Measurements from ENCODE around the gene OR56B1. TPM values are rescaled to one million over a fixed set of nuclear protein-coding genes. Genes with fewer than 3 reads are reported as not detected.
"Not testable (repeated sequence)": the region's sequence is repeated elsewhere in the genome, so short reads cannot be mapped to it uniquely, and the experiment has no call there.

Gene OR56B1
- total RNA-seq, 3 donors from 2014 or later = not detected

DNA sequence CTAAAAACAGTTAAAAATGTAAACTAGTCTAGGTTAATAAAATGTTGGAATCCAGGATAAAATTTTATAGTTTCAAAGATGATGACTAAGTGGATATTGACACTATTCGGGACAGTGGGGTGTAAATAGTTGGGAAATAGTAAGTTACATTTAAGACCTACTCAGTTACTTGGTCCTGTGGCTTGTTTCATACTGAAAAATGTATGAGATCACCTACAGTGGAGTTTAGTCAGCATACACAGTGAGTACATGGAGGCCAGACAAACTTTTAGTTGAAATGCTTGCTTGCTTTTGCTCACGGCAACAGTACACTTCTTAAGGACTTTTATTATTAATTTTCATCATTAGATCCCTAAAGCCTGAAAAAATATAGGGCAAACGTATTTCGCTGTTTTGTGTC, 30.6 kb upstream of the OR56B1 start:
- Mint-ChIP-seq H3K9me3 (no peaks in the 10 kb centered on the region), H3K27me3 (ENCODE audit: low read depth) (no peaks in the 10 kb centered on the region), H3K4me1 (ENCODE audit: low read depth) (peaks cover 37% of the 10 kb centered on the region), H3K36me3 (ENCODE audit: insufficient read depth) (peaks cover 48% of the 10 kb centered on the region), H3K4me3 (no peak overlapping the region)
- DNase-seq (no peak), ATAC-seq (no peak)

- Mint-ChIP-seq H3K9me3 (no peaks in the 10 kb centered on the region), H3K4me1 (ENCODE audit: low read depth) (peaks cover 2% of the 10 kb centered on the region), H3K4me3 (no peak overlapping the region), H3K27me3 (ENCODE audit: low read depth) (no peaks in the 10 kb centered on the region), H3K36me3 (ENCODE audit: insufficient read depth) (peaks cover 18% of the 10 kb centered on the region)
- ATAC-seq (no peak), DNase-seq (no peak)
Measured at GRCh38 chr11:5712507-5712906, 23.7 kb upstream of the OR56B1 start.

GRCh38 chr11:5713695-5714094, 22.6 kb upstream of the OR56B1 start:
- DNase-seq = no peak
- Mint-ChIP-seq H3K4me3 (no peak overlapping the region), H3K36me3 (ENCODE audit: insufficient read depth) (peaks cover 11% of the 10 kb centered on the region), H3K9me3 (peaks cover 5% of the 10 kb centered on the region), H3K27me3 (ENCODE audit: low read depth) (no peaks in the 10 kb centered on the region), H3K4me1 (ENCODE audit: low read depth) (peaks cover 2% of the 10 kb centered on the region)
- ATAC-seq = no peak

DNA sequence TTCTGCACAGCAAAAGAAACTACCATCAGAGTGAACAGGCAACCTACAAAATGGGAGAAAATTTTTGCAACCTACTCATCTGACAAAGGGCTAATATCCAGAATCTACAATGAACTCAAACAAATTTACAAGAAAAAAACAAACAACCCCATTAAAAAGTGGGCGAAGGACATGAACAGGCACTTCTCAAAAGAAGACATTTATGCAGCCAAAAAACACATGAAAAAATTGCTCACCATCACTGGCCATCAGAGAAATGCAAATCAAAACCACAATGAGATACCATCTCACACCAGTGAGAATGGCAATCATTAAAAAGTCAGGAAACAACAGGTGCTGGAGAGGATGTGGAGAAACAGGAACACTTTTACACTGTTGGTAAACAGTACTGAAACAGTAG, 19.7 kb upstream of the OR56B1 start:
- not testable (repeated sequence) for H3K4me3 Mint-ChIP-seq; DNase-seq; H3K9me3 Mint-ChIP-seq; H3K4me1 Mint-ChIP-seq (ENCODE audit: low read depth); ATAC-seq; H3K27me3 Mint-ChIP-seq (ENCODE audit: low read depth)
- H3K36me3 Mint-ChIP-seq (ENCODE audit: insufficient read depth) = peaks cover 15% of the 10 kb centered on the region

DNA sequence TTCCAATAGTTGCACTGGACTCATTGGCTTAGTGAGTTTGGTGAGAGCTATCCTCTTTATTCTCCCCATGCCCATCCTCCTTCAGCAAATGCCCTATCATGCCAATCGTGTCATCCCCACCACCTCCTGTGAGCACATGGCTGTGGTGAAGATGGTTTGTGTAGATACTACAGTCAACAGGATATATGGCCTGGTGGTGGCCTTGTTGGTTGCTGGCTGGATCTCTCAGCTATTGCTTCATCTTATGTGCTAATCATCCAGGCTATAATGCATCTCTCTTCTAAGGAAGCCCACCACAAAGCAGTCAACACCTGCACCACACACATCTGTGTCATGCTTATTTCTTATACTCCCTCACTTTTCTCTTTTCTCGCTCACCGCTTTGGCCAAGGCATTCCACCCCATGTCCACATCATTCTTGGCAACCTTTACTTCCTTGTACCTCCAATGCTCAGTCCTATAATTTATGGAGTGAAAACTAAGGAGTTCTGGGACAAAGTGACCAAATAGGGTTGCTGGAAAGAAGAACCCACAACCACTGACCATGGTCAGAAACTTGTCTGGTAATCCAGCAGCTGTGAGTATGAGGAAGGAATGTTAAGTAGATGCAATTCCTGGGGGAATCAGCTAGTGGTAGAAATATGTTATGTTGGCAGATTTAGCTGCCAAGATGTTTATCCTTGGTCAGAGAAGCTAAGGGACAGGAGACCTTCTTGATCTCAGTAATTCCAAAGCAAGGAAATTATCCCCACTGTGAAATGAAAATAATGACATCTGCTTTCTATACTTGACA, 16.3 kb upstream of the OR56B1 start:
- ATAC-seq = no peak
- H3K27me3 Mint-ChIP-seq (ENCODE audit: low read depth) = no peaks in the 10 kb centered on the region
- H3K4me1 Mint-ChIP-seq (ENCODE audit: low read depth) = no peaks in the 10 kb centered on the region
- no peak for DNase-seq
- H3K4me3 Mint-ChIP-seq = no peak overlapping the region
- H3K9me3 Mint-ChIP-seq = peaks cover 5% of the 10 kb centered on the region
- H3K36me3 Mint-ChIP-seq (ENCODE audit: insufficient read depth) = peaks cover 9% of the 10 kb centered on the region

GRCh38 chr11:5722622-5723021, 13.6 kb upstream of the OR56B1 start:
- no peak for DNase-seq
- no peak overlapping the region for H3K4me3 Mint-ChIP-seq
- H3K36me3 Mint-ChIP-seq (ENCODE audit: insufficient read depth) = peaks cover 9% of the 10 kb centered on the region
- H3K4me1 Mint-ChIP-seq (ENCODE audit: low read depth) = no peaks in the 10 kb centered on the region
- ATAC-seq = no peak
- no peaks in the 10 kb centered on the region for H3K27me3 Mint-ChIP-seq (ENCODE audit: low read depth)
- H3K9me3 Mint-ChIP-seq = peaks cover 5% of the 10 kb centered on the region

DNA sequence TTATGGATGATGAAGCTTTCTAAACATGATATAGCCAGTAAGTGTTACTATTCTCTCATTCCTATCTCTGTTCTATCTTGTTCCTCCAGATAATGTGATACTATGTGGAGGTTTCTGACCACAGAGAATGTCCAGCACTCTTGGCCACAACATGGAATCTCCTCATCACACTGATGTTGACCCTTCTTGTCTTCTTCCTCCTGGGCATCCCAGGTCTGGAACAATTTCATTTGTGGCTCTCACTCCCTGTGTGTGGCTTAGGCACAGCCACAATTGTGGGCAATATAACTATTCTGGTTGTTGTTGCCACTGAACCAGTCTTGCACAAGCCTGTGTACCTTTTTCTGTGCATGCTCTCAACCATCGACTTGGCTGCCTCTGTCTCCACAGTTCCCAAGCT, 9.9 kb upstream of the OR56B1 start:
- DNase-seq (no peak), ATAC-seq (no peak)
- no peak overlapping the region for H3K4me3 Mint-ChIP-seq
- H3K27me3 Mint-ChIP-seq (ENCODE audit: low read depth) = no peaks in the 10 kb centered on the region
- peaks cover 3% of the 10 kb centered on the region for H3K36me3 Mint-ChIP-seq (ENCODE audit: insufficient read depth)
- H3K4me1 Mint-ChIP-seq (ENCODE audit: low read depth) = no peaks in the 10 kb centered on the region
- H3K9me3 Mint-ChIP-seq = no peaks in the 10 kb centered on the region

- H3K36me3 Mint-ChIP-seq (ENCODE audit: insufficient read depth) = peaks cover 3% of the 10 kb centered on the region
- H3K27me3 Mint-ChIP-seq (ENCODE audit: low read depth) = no peaks in the 10 kb centered on the region
- no peak overlapping the region for H3K4me3 Mint-ChIP-seq
- no peak for ATAC-seq
- H3K9me3 Mint-ChIP-seq = no peaks in the 10 kb centered on the region
- DNase-seq = no peak
- no peaks in the 10 kb centered on the region for H3K4me1 Mint-ChIP-seq (ENCODE audit: low read depth)
Measured at GRCh38 chr11:5727691-5728090, 8.6 kb upstream of the OR56B1 start.

DNA sequence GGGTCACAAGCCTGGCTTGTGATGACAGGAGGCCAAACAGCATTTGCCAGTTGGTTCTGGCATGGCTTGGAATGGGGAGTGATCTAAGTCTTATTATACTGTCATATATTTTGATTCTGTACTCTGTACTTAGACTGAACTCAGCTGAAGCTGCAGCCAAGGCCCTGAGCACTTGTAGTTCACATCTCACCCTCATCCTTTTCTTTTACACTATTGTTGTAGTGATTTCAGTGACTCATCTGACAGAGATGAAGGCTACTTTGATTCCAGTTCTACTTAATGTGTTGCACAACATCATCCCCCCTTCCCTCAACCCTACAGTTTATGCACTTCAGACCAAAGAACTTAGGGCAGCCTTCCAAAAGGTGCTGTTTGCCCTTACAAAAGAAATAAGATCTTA, 843 bp downstream of the OR56B1 start:
- H3K36me3 Mint-ChIP-seq (ENCODE audit: insufficient read depth) = peaks cover 4% of the 10 kb centered on the region
- peaks cover 6% of the 10 kb centered on the region for H3K27me3 Mint-ChIP-seq (ENCODE audit: low read depth)
- no peak for DNase-seq
- peaks cover 19% of the 10 kb centered on the region for H3K9me3 Mint-ChIP-seq
- no peak for ATAC-seq
- H3K4me3 Mint-ChIP-seq = no peak overlapping the region
- no peaks in the 10 kb centered on the region for H3K4me1 Mint-ChIP-seq (ENCODE audit: low read depth)

DNA sequence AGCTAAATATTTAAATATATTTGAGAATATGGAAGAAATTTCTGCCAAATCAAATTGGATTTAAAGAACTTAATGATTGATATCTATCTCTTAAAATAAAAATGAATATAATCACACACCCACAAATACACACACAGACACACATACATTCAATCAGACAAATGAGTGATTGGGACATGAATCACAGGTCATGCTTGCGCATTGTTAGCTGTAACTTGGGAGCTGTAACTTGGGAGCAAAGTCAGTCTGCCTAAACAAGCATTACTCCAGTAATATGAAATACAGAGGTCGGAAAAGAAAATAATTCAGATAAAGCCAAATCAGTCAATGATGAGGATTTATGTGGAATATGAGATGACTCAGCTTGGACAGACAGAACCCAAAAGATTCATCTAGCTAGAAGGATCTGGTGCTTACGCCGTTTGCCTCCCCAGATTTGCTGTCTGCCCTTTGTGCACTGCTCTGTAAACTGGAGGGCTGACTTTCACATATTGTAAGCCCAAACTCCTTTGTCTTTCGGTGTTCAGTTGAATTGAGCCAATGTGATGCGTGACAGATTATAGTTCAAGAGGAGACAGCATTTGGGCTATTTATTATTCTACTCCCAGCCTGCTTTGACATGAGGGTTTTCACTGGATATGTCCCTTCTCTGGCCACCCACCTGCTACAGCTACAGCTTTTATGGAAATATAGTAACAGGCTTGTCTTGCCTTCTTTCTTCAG, 1.6 kb downstream of the OR56B1 start:
- no peaks in the 10 kb centered on the region for H3K4me1 Mint-ChIP-seq (ENCODE audit: low read depth)
- no peak for DNase-seq
- peaks cover 21% of the 10 kb centered on the region for H3K9me3 Mint-ChIP-seq
- no peak for ATAC-seq
- peaks cover 4% of the 10 kb centered on the region for H3K36me3 Mint-ChIP-seq (ENCODE audit: insufficient read depth)
- H3K27me3 Mint-ChIP-seq (ENCODE audit: low read depth) = peaks cover 6% of the 10 kb centered on the region
- H3K4me3 Mint-ChIP-seq = no peak overlapping the region

DNA sequence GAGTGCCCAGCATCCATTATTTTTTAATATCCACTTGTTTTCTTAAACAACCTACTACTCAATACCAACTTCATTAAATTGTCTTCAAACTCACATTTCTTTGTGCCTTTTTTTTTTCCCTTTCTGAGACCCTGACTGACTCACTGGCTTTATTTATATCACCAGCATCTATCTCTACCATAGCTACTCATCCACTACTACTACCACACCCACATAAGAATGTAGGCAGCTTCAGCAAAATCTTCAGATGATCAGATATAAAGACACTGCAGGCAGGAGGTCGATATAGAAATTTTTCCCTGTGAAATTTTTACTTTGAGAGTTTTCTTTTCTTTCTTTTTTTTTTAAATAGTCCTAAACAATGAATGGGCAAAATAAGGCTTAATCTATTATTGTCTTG, 2.2 kb downstream of the OR56B1 start:
- Mint-ChIP-seq H3K4me3 (no peak overlapping the region), H3K27me3 (ENCODE audit: low read depth) (peaks cover 6% of the 10 kb centered on the region), H3K9me3 (peaks cover 21% of the 10 kb centered on the region), H3K4me1 (ENCODE audit: low read depth) (no peaks in the 10 kb centered on the region), H3K36me3 (ENCODE audit: insufficient read depth) (peaks cover 4% of the 10 kb centered on the region)
- DNase-seq = no peak
- ATAC-seq = no peak

- Mint-ChIP-seq H3K4me3 (no peak overlapping the region), H3K27me3 (ENCODE audit: low read depth) (no peaks in the 10 kb centered on the region), H3K9me3 (peaks cover 7% of the 10 kb centered on the region), H3K4me1 (ENCODE audit: low read depth) (no peaks in the 10 kb centered on the region), H3K36me3 (ENCODE audit: insufficient read depth) (no peaks in the 10 kb centered on the region)
- ATAC-seq = no peak
- DNase-seq = no peak
Measured at GRCh38 chr11:5746614-5747013, 10.4 kb downstream of the OR56B1 start.

DNA sequence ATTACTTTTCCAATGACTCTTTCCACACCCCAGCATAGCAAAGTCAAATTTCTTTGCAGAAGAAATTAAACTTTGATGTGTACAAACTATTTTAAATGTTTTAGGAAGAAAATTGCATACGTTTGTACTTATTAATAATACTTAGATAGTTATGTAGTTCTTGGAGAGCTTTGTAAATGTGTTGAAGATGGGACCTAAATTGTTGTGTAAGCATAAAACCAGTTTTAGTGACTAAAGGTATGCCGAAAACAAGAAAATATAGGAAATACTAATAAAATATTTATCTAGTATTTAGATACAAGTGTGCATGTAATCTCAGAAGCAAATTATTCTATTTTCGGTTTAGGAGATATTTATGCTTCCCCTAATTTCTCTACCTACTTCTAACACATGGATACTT, 13.6 kb downstream of the OR56B1 start:
- H3K27me3 Mint-ChIP-seq (ENCODE audit: low read depth) = no peaks in the 10 kb centered on the region
- no peaks in the 10 kb centered on the region for H3K9me3 Mint-ChIP-seq
- no peak overlapping the region for H3K4me3 Mint-ChIP-seq
- no peaks in the 10 kb centered on the region for H3K4me1 Mint-ChIP-seq (ENCODE audit: low read depth)
- DNase-seq (no peak), ATAC-seq (no peak)
- H3K36me3 Mint-ChIP-seq (ENCODE audit: insufficient read depth) = no peaks in the 10 kb centered on the region

GRCh38 chr11:5753943-5754342, 17.7 kb downstream of the OR56B1 start, which contains the start of gene OR52N4:
TSS of gene OR52N4 (plus strand) at chr11:5754243. CDS start at chr11:5754741, 498 bp downstream.
- ATAC-seq (no peak), DNase-seq (no peak)
- peaks cover 2% of the 10 kb centered on the region for H3K36me3 Mint-ChIP-seq (ENCODE audit: insufficient read depth)
- no peak within 1 kb of the TSS for H3K4me3 Mint-ChIP-seq
- H3K9me3 Mint-ChIP-seq = no peaks in the 10 kb centered on the region
- H3K4me1 Mint-ChIP-seq (ENCODE audit: low read depth) = no peaks in the 10 kb centered on the region
- H3K27me3 Mint-ChIP-seq (ENCODE audit: low read depth) = no peaks in the 10 kb centered on the region

GRCh38 chr11:5767056-5767455, 30.8 kb downstream of the OR56B1 start:
- H3K4me1 Mint-ChIP-seq (ENCODE audit: low read depth) = no peaks in the 10 kb centered on the region
- H3K36me3 Mint-ChIP-seq (ENCODE audit: insufficient read depth) = no peaks in the 10 kb centered on the region
- DNase-seq (no peak), ATAC-seq (no peak)
- no peaks in the 10 kb centered on the region for H3K27me3 Mint-ChIP-seq (ENCODE audit: low read depth)
- H3K9me3 Mint-ChIP-seq = no peaks in the 10 kb centered on the region
- no peak overlapping the region for H3K4me3 Mint-ChIP-seq

All from activated T-cell treated with anti-CD3 and anti-CD28 coated beads, Interleukin-2, amount 50 U/mL, for 4 hours (primary cell).